Measurements from ENCODE around the gene AFDN.

GRCh38 chr6:167947716-167948115 is 121.0 kb downstream of the AFDN start:
- TF ChIP-seq CTCF (IDR thresholded peaks at IDR 0.05) (no peak), POLR2A (IDR thresholded peaks at IDR 0.05) (no peak), EP300 (IDR thresholded peaks at IDR 0.05; ENCODE audit: low read depth) (no peak), POLR2AphosphoS5 (IDR thresholded peaks at IDR 0.05) (no peak)
